NAMALWA (cell line): ENCODE data around the gene SNX3.
"Not testable (repeated sequence)": the region's sequence is repeated elsewhere in the genome, so short reads cannot be mapped to it uniquely, and the experiment has no call there.

Experiments used
- DNase-seq: peaks from one replicate; pipeline ENCODE4 v3.0.0-alpha.2; 2015; ENCODE audit warnings: low spot score

The SNX3 gene

GRCh38 chr6:108260809-108261569, at the start of gene SNX3:
Gene SNX3 (minus strand): TSS chr6:108261040. CDS start chr6:108260921, 119 bp downstream.
- peak; percentile 97 for DNase-seq

DNA sequence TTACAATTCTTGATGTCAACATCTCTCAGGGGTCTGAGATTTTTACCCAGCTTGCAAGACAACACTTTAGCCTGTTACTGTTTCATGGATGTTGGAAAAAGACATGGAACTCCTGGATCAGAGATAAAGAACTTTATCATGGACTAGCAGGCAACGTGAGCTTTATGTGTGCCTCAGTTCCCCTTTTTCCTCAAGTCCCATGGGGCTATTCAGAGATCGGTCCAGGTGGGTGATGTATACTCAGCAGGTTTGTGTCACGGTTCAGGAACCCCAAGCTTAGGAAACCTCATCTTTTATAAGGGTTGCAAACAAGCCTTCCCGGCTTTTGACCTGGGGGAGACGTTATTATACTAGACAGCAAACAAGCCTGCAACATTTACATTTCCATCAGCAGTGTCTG, 49.0 kb upstream of the SNX3 start:
- no peak for DNase-seq

GRCh38 chr6:108308641-108309040, 47.8 kb upstream of the SNX3 start:
- not testable (repeated sequence) for DNase-seq

- DNase-seq, result no peak
Observed at GRCh38 chr6:108304646-108305045, 43.8 kb upstream of the SNX3 start.

- DNase-seq, result no peak
Observed at GRCh38 chr6:108302386-108302785, 41.5 kb upstream of the SNX3 start.

GRCh38 chr6:108295676-108296075, 34.8 kb upstream of the SNX3 start:
- no peak for DNase-seq

DNA sequence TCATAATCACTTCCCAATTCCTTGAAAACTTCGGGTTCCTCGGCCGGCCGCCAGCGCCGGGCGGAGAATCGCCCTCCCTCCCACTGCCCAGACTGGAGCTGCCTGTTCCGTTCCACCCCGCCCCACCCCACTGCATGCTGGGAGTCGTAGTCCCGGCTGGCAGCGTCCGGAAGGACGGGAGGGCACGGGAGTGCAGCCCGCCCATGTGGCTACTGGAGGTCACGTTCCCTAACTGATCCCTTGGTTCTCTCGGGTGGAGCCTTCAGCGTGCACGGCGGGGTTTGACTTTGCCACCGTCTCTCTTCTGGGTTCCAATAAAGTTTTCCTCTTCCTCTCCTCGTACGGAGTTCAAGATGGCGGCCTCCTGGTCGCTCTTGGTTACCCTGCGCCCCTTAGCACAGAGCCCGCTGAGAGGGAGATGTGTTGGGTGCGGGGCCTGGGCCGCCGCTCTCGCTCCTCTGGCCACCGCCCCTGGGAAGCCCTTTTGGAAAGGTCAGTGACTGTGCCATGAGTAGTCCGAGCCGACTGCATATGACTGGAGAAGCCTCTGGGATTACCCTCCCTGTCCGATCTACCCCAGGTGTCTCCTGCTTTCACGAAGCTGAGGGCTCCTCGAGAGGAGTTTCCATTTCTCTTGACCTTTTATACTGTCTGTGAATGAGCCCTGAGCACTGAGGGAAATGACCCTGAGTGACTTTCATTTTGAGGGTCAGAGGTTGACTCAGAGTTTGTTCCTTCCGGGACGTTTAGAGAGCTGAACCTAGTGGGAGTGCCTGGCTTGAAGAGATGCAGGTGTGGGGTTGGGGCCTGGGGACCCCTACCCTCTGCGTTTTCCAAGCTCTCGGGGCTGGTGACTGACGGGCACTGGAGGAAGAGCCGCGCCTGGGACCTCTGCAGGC, 34.1 kb upstream of the SNX3 start, which contains the start of gene AFG1L:
AFG1L (plus strand) TSS at position 328 of the 899 bp plus-strand sequence; CDS start at position 354, 26 bp downstream.
- DNase-seq, result peak; percentile 88

GRCh38 chr6:108294297-108294726, 33.5 kb upstream of the SNX3 start:
- no peak for DNase-seq

DNA sequence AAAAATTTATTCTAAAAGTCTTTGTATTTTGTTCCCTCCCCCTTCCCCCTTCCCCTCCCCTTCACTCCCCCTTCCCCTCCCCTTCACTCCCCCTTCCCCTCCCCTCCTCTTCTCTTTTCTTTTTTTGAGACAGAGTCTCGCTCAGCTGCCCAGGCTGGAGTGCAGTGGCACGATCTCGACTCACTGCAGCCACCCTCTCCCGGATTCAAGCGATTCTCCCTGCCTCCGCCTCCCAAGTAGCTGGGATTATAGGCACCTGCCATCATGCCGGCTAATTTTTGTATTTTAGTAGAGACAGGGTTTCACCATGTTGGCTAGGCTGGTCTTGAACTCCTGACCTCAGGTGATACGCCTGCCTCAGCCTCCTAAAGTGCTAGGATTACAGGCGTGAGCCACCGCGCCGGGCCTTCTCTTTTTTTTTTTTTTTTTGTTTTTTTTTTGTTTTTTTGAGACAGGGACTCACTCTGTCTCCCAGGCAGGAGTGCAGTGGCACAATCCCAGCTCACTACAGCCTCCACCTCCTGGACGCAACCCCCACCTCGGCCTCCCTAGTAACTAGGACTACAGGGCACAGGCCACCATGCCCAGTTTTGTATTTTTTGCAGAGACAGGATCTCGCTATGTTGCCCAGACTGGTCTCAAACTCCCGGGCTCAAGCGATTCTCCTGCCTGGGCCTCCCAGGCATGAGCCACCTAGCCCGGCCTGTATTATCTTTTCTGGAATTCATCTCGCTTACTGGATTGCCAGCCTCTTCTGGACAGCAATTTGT, 32.9 kb upstream of the SNX3 start:
- no peak for DNase-seq

GRCh38 chr6:108292561-108292960, 31.7 kb upstream of the SNX3 start:
- not testable (repeated sequence) for DNase-seq

DNA sequence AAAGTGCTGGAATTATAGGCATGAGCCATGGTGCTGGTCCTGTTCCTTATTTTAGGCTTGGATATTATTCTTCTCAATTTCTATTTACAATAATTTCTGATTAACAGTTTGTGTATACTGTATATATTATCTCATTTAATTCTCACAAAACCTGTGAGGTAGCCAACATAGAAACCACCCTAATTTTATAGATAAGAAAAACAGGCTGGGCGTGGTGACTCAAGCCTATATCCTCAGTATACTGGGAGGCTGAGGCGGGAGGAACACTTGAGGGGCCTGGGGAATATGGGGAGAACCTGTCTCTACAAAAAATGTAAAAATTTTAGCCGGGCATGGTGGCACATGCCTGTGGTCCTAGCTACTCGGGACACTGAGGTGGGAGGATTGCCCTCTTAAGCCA, 30.3 kb upstream of the SNX3 start:
- no peak for DNase-seq

DNA sequence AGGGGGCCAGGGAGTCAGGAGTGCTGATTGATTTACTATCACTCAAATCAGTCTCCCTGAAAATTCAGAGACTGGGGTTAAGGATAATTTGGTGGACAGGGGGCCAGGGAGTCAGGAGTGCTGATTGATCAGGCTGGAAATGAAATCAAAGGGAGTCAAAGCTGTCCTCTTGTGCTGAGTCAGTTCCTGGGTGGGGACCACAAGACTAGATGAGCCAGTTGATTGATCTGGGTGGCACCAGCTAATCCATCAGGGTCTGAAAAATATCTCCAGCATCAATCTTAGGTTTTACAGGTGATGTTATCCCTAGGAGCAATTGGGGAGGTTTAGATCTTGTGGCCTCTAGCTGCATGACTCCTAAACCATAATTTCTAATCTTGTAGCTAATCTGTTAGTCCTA, 27.9 kb upstream of the SNX3 start:
- no peak for DNase-seq

DNA sequence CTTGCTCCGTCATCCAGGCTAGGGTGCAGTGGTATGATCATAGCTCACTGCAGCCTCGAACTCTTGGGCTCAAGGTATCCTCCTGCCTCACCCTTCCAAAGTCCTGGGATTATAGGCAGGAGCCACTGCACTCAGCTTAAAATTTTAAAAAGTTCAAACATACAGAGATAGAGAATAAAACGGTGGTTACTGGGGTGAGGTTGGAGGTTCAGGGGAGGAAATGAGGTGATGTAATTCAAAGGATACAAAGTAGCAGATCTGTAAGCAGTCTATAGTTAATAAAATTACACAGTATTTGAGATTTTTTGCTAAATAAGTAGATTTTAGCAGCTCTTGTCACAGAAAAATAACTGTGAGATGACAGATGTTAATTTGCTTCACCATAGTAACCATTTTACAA, 26.5 kb upstream of the SNX3 start:
- no peak for DNase-seq

DNA sequence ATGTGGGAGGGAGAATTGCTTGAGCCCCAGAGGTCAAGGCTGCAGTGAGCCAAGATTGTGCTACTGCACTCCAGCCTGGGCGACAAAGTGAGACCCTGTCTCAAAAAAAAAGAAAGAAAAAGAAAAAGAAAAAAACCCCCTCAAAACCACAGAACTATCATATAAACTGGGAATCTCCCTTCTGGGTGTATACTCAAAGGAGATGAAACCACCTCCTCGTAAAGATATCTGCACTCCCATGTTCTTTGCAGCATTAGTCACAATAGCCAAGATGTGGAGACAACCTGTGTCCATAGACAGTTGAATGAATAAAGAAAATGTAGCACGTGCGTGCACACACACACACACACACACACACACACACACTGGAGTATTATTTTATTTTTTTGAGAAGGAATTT, 25.5 kb upstream of the SNX3 start:
- DNase-seq, result no peak

- DNase-seq, result no peak
Observed at GRCh38 chr6:108285381-108285780, 24.5 kb upstream of the SNX3 start.

DNA sequence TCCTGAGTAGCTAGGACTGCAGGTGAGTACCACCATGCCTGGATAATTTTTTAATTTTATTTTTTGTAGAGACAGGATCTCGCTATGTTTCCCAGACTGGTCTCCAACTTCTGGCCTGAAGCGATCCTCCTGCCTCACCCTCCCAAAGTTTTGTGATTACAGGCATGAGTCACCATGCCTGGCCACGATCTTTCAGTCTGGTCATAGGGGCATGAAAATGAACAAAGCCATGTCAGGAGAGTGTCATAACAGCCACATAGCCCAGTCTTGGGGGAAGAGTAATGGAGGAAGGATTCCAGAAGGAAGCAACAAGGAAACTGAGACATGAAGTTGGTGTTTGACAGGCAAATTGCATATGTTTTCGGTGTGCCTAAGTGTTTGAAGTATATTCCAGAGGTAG, 17.0 kb upstream of the SNX3 start:
- DNase-seq, result no peak

DNA sequence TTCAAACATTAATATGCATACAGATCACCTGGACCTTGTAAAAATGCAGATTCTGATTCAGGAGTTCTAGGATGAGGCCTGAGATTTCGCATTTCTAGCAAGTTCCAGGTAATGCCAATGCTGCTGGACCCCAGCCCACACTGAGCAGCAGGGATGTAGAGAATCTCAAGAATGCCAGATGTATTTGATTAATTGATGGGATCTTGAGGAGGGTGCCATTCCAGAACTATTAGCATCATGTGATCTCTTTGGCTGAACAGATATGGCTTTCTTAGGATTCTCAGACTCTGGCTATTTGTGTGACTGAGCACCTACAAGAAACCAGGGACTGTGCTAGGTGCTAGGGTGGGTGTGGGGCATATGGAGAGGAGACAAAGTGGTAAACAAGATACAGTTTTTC, 16.5 kb upstream of the SNX3 start:
- DNase-seq, result no peak

- no peak for DNase-seq
Observed at GRCh38 chr6:108275976-108276375, 15.1 kb upstream of the SNX3 start.

DNA sequence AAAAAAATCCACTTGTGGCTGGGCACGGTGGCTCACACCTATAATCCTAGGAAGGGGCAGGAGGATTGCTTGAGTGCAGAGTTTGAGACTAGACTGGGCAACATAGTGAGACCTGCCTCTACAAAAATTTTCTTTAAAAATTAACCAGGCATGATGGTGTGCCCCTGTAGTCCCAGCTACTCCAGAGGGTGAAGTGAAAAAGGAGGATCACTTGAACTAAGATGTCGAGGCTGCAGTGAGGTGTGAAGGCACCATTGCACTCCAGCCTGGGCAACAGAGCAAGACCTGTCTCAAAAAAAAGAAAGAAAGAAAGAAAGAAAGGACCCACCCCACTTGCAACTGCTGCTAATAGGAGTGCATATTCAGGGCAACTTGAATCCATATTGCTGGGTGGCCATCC, 13.7 kb upstream of the SNX3 start:
- DNase-seq, result no peak

DNA sequence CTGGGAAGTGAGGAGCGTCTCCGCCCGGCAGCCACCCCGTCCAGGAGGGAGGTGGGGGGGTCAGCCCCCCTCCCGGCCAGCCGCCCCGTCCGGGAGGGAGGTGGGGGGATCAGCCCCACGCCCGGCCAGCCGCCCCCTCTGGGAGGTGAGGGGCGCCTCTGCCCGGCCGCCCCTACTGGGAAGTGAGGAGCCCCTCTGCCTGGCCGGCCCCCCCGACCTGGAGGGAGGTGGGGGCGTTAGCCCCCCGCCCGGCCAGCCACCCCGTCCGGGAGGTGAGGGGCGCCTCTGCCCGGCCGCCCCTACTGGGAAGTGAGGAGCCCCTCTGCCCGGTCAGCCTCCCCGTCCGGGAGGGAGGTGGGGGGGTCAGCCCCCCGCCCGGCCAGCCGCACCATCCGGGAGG, 9.1 kb upstream of the SNX3 start:
- DNase-seq, result not testable (repeated sequence)

DNA sequence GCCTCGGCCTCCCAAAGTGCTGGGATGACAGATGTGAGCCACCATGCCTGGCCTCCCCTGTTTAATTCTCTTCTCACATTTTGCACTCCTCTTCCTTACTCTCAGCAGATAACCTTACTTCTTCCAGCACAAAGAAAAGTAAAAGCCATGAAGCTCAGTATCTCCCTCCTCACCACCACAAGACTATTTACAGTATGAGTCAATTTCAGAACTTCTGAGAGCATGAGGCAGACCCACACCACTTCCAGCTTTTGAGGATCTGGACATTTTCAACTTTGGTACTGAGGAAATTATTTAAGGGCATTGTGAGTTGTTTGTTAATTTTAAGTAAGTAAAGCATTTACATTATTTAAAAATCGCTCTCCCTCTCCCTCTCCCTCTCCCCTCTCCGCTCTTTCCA, 8.0 kb upstream of the SNX3 start:
- DNase-seq, result no peak

DNA sequence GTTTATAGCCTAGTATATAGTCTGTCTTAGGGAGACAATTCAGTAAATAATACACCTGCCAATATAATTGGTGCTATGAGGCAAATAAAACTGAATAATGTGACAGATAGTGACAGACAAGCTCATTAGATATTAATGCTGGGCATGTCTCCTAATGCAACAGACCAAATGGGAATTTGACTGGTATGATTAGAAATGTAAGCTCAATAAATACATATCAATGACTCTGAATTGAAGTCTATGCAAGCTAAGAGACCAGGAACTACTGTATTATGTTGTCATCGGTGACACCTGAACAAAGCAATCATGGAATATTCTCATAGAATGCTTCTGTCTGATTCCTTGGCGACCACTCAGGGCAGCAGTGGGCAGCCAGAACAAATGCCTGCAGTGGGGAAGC, 2.5 kb upstream of the SNX3 start:
- no peak for DNase-seq
